Ishikawa (cell line): ENCODE measurements around the gene DCAF11.

Experiments
- CEBPB ChIP-seq: IDR thresholded peaks from 2 replicates; pipeline ENCODE4 v1.6.1; 2012
- CREB1 ChIP-seq: IDR thresholded peaks from 2 replicates; pipeline ENCODE4 v1.6.1; 2012; ENCODE audit warnings: low read depth
- EGR1 ChIP-seq: IDR thresholded peaks from 2 replicates; pipeline ENCODE4 v1.6.1; 2012
- EP300 ChIP-seq: IDR thresholded peaks from 2 replicates; pipeline ENCODE4 v1.6.1; 2012; ENCODE audit warnings: borderline replicate concordance
- FOXM1 ChIP-seq: IDR thresholded peaks from 2 replicates; pipeline ENCODE4 v1.6.1; 2012; ENCODE audit warnings: low read depth, borderline replicate concordance
- MAX ChIP-seq: IDR thresholded peaks from 2 replicates; pipeline ENCODE4 v1.6.1; 2012
- RAD21 ChIP-seq: IDR thresholded peaks from 2 replicates; pipeline ENCODE4 v1.6.1; 2012; ENCODE audit warnings: low read depth
- REST ChIP-seq: IDR thresholded peaks from 2 replicates; pipeline ENCODE4 v1.6.1; 2012; ENCODE audit warnings: low read depth, mild to moderate bottlenecking
- TAF1 ChIP-seq: IDR thresholded peaks from 2 replicates; pipeline ENCODE4 v1.6.1; 2012; ENCODE audit warnings: low read depth, mild to moderate bottlenecking
- USF1 ChIP-seq: IDR thresholded peaks from 2 replicates; pipeline ENCODE4 v1.6.1; 2012

GRCh38 chr14:24145690-24146452 is 31.3 kb downstream of the DCAF11 start:
- no peak for TF ChIP-seq EP300
- no peak for TF ChIP-seq RAD21
- no peak for TF ChIP-seq MAX
- no peak for TF ChIP-seq EGR1
- no peak for TF ChIP-seq FOXM1
- no peak for TF ChIP-seq CREB1
- no peak for TF ChIP-seq CEBPB
- TF ChIP-seq USF1: no peak
- TF ChIP-seq TAF1: no peak
- no peak for TF ChIP-seq REST
